Measurements from ENCODE around the gene ARHGAP8. TPM values are rescaled to one million over a fixed set of nuclear protein-coding genes. Genes with fewer than 3 reads are reported as not detected.

The ARHGAP8 gene
- total RNA-seq, 3 donors from 2014 or later: 25.0 to 74.6 (median 43.7) TPM

DNA sequence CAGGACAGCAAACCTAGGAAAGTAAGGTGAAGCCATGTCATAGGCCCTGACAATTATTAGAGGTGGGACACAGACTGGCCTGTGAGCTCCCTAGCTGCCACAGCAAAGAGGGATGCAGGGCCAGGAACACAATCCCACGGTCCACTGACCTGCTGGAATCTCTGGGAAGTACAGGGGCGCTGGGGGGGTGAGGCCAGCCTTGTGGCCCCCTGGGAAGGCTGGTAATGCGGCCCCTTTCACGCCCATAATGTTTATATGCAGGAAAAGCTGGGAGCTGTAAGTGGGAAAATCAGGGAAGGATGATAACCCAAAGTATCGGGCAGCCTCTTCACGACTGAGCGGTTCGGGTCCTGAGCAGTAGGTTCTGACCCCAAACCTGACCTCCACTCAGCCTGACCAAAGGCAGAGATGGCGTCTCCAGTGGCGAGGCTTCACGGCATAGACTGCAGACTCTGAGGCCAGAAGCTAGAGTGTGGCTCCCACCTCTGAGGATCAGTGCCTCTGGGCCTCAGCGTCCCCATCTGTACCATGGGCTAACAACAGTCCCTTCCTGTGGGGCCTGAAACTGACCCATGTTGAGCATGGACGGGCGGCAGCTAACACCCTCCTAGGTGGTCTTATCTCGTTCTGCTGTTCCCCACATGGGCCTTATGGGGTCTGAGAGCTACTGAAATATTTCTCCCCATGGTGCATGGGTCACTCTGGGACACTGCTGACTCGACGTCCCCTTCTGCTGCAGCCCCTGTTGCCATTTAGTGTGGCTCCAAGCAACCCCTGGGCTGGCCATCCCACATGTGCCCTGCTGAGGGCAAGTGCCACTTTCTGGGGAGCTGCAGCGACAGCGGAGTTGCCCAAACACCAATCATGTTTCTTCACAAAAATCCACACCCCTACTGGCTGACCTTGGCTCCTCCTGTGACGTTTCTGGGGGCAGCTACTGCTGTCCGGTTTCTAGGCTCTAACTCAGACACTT, 155.7 kb downstream of the ARHGAP8 start:
- DNase-seq: no peak
- Histone ChIP-seq H3K4me3 (no peak overlapping the region), H3K36me3 (ENCODE audit: low read depth) (no peaks in the 10 kb centered on the region), H3K4me1 (ENCODE audit: low read depth) (no peaks in the 10 kb centered on the region), H3K9me3 (peaks cover 4% of the 10 kb centered on the region)
- no peak for ATAC-seq
- TF ChIP-seq, protein P1, sequence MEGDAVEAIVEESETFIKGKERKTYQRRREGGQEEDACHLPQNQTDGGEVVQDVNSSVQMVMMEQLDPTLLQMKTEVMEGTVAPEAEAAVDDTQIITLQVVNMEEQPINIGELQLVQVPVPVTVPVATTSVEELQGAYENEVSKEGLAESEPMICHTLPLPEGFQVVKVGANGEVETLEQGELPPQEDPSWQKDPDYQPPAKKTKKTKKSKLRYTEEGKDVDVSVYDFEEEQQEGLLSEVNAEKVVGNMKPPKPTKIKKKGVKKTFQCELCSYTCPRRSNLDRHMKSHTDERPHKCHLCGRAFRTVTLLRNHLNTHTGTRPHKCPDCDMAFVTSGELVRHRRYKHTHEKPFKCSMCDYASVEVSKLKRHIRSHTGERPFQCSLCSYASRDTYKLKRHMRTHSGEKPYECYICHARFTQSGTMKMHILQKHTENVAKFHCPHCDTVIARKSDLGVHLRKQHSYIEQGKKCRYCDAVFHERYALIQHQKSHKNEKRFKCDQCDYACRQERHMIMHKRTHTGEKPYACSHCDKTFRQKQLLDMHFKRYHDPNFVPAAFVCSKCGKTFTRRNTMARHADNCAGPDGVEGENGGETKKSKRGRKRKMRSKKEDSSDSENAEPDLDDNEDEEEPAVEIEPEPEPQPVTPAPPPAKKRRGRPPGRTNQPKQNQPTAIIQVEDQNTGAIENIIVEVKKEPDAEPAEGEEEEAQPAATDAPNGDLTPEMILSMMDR (IDR thresholded peaks at IDR 0.05): no peak
- intact Hi-C loops (cut with DNase I, micrococcal nuclease): no loop called here

DNA sequence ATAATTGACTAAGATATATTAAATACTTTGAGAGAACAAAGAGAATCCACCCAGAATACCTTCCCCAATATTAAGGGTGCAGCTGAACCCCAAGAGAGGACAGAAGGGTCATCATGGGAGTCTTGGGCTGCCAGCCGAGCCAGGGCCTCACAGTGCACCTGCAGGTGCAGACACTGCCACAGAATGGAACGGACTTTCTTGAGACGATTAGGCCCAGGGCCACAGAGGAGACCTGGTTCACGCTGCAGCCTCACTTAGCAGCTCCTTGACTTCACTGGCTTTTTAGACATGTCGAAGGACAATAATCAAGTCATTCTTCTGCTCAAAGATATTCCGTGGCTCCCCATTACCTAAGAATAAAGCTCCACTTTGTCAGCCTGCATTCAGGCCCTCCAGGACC, 156.9 kb downstream of the ARHGAP8 start:
- DNase-seq: no peak
- intact Hi-C loops (cut with DNase I, micrococcal nuclease): no loop called here
- TF ChIP-seq, protein P1 (IDR thresholded peaks at IDR 0.05): no peak
- Histone ChIP-seq H3K4me3 (no peak overlapping the region), H3K9me3 (peaks cover 4% of the 10 kb centered on the region), H3K4me1 (ENCODE audit: low read depth) (no peaks in the 10 kb centered on the region), H3K36me3 (ENCODE audit: low read depth) (no peaks in the 10 kb centered on the region)
- no peak for ATAC-seq

Other genes starting within 250 kb of the ARHGAP8 start
- 10 to 100 TPM; 21.8 to 46.2 (median 35.1) TPM for gene PRR5, start 50.4 kb upstream of the ARHGAP8 start, total RNA-seq